HG03108 (cell line): ENCODE results near the gene OAS1.
"Not testable (repeated sequence)": the region's sequence is repeated elsewhere in the genome, so short reads cannot be mapped to it uniquely, and the experiment has no call there.

Source experiments
- ATAC-seq: cut with Tn5 transposase; IDR thresholded peaks from one replicate; pipeline ENCODE4 v1.9.1; 2021; ENCODE audit warnings: moderate library complexity; ENCODE audit not compliant: unreplicated experiment

The OAS1 gene

DNA sequence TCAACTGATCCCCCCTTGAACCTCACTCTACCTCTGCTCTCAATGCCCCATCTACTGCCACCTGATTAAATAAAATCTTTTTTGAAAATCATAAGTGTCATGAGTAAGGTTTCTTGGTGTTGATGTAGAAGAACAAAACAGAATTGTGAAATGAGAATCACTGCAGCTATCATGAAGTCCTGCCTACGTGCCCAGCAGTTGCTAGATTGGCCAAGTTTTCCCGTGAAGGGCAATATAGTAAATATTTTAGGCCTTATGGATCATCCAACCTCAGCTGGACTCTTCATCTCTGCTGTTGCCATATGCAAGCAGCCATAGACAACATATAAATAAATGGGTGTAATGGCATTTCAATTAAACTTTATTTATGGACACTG lies 26.4 kb downstream of the OAS1 start:
- no peak for ATAC-seq

DNA sequence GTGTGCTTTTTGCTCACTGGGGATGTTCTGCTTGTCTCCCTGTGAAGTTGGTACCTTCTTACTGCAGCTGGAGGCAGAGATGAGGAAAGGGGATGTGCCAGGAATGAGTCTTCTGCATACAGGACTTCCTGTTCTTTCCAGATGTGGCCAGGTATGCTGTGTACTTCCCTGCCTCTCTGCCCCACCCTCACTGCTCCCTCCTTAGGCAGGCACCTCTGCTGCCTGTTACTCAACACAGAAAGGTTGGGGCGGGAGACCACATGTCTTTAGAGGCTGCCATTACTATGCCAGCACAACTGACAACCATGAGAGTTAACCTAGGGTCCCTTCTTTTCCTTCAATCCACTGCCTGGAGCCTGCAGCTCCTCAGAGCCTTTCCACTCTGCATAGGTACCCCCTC lies 29.5 kb downstream of the OAS1 start:
- no peak for ATAC-seq

DNA sequence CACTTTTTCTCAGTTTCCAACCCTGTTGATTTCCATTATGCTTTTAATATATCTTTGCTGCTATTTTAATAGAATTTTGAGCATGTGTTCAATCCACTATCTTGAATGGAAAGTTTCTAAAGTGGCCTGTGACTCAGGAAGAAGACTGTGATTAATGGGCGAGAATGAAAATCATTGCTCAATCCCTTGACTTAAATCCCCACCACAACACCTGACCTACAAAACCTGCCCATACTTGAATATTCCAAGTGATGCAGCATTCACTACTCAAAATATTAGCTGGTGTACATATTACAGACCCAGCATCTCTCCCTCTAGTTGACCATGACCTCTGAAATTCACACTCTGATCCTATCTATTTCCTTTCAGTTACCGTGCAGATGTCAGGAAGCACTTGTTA lies 30.2 kb downstream of the OAS1 start:
- ATAC-seq = no peak

DNA sequence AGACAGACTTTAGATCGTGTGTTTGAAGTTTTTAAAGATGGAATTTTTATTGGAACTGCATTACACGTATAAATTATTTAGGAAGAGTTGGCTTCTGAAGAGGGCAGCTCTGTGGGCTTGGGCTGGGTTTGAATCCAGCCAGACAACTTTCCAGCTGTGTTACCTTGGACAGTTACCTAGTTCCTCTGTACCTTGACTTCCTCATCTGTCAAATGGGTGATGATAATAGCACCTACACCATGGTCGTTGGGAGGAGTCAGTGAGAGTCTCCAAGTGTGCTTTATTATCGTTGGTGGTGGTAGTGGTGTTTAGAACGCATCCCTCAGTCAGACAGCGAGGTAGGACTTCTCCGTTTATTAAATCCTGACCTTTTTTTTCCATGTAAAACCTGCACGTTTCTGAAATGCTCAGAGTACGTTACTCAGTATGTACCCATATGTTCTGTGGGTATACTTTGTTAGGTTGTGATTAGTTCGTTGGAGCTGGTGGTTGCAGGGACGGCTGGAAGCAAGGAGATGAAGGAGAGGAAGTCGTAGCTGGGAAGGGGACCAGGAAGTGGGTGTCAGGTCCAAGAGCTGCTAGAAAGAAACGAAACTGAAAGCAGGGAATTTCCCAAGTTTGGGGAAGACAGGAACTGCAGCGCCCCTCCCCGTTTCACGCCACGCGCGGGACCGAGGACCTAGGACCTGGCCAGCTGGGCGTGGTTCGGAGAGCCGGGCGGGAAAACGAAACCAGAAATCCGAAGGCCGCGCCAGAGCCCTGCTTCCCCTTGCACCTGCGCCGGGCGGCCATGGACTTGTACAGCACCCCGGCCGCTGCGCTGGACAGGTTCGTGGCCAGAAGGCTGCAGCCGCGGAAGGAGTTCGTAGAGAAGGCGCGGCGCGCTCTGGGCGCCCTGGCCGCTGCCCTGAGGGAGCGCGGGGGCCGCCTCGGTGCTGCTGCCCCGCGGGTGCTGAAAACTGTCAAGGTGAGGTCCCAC lies 31.3 kb downstream of the OAS1 start, which contains the start of gene OAS3:
Gene OAS3, plus strand, starts transcription at position 734 of the 979 bp plus-strand sequence. Its CDS starts 57 bp downstream, at position 791.
- ATAC-seq = no peak

DNA sequence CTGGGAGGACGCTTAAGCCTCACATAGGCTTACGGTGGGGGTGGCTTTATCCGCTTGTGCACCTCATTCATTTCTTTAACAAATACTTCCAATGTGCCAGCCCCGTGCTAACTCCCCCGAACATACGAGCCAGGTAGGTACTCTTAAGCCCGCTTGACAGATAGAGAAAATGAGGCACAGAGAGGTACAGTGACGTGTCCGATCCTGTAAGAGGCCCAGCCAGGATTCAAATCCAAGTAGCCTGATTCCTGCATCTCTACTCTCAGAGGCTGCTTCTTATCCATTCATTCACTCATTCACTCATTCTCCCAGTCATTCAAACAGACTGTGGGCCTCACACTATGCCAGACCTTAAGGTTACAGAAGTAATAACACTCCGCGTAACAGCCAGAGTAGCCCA lies 32.0 kb downstream of the OAS1 start:
- no peak for ATAC-seq

DNA sequence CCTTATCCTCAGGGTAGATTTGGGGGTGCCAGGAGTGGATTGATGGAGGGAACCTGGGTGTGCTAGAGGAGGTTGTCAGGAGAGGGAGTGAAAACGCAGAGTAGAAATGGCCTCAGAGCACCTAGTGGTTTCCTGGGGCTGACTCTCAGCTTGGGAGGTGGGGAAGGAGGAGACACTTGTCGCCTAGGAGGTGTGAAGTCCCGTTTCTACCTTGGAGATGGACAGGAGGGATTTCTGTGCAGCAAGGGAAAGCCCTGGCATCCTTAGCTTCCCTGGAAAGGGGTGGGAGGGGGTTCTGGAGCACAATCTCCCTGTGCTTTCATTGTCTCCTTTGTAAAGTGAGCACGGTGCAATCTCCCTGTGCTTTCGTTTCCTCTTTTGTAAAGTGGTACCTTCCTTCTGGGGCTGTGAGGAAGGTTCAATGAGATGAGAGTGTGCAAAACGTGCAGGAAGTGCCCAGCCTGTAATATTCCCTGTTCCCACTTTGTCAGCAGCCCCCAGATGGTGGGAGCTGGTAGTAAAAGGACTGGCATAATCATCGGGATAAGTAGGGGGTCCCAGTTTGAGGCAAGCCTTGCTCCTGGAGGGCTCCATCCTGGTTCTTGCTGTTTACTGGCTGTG lies 33.1 kb downstream of the OAS1 start:
- no peak for ATAC-seq

DNA sequence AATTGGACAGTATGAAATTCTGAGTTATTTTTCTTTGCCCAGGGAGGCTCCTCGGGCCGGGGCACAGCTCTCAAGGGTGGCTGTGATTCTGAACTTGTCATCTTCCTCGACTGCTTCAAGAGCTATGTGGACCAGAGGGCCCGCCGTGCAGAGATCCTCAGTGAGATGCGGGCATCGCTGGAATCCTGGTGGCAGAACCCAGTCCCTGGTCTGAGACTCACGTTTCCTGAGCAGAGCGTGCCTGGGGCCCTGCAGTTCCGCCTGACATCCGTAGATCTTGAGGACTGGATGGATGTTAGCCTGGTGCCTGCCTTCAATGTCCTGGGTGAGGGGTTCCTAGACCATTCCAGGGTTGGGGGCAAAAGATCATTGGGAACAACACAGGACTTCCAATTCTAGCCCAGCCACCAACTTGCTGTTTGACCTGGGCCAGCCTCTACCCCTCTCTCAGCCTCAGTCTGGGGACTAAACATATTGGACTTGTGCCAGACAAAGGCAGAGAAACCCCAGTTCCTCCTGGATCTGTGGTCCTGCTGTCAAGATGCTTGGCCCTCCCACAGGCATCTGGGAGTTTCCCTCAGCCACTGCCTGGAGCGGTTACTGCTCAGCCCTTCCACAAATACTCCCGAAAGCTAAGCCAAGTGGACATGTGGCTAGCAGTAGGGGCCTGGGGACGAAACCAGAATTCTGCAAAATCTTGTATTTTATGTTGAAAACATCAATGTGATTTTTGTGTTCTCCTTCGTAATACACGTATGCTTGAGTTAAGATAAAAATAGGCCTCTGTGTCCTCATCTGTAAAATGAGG lies 35.0 kb downstream of the OAS1 start:
- no peak for ATAC-seq

DNA sequence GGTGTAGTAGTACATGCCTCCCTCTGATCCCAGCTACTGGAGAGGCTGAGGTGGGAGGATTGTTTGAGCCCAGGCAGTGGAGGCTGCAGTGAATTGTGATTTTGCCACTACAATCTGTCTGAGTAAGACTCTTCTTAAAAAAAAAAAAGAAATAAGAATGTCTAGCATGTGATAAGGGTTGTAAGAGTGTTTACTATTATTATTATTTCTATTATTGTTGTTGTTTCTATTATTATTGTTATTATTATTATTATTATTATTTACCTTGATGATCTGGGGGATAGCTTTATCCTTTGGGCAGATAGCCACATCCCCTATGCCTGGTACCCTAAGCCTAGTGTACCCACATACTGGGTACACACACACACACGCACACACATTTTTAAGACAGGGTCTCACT lies 35.8 kb downstream of the OAS1 start:
- ATAC-seq = no peak

DNA sequence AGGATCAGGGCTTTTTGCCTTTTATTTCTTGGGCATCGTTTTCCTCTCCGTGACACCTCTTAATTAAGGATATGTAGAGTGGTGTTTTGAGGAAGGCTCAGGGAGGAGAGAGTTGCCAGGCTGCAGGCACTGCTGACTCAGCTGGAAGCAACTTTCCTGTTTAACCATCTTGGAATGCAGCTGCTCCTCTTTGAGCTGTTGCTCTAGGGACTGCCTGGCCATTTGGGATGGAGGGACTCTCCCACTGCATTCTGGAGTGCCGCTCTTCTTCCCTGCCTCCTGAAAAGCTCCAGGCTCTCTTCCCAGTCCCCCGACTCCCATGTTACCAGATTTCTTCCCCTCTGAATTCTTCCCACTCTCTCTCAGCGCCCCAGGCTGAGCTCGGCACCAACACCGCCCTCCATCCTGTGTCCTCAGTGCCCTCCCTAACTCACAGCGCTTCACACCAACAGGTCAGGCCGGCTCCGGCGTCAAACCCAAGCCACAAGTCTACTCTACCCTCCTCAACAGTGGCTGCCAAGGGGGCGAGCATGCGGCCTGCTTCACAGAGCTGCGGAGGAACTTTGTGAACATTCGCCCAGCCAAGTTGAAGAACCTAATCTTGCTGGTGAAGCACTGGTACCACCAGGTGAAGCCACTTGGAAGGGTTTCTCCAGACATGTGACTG lies 37.4 kb downstream of the OAS1 start:
- ATAC-seq = no peak

DNA sequence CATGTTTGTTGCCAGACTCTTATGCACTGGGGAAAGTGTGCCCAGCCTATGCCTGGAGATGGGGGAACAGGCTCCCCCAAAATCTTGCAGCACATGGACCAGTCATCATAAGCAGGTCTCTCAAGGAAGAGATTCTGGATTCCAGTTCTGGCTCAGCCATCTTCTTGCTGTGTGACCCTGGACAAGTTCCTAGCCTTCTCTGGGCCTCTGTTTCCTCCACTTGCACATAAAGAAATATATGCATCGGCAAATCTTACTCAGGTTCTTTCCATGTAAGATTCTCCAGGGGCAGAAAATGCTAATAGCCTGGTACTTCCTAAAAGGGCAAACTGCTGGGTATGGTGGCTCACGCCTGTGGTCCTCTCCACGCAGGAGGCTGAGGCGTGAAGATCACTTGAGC lies 38.8 kb downstream of the OAS1 start:
- ATAC-seq = no peak

DNA sequence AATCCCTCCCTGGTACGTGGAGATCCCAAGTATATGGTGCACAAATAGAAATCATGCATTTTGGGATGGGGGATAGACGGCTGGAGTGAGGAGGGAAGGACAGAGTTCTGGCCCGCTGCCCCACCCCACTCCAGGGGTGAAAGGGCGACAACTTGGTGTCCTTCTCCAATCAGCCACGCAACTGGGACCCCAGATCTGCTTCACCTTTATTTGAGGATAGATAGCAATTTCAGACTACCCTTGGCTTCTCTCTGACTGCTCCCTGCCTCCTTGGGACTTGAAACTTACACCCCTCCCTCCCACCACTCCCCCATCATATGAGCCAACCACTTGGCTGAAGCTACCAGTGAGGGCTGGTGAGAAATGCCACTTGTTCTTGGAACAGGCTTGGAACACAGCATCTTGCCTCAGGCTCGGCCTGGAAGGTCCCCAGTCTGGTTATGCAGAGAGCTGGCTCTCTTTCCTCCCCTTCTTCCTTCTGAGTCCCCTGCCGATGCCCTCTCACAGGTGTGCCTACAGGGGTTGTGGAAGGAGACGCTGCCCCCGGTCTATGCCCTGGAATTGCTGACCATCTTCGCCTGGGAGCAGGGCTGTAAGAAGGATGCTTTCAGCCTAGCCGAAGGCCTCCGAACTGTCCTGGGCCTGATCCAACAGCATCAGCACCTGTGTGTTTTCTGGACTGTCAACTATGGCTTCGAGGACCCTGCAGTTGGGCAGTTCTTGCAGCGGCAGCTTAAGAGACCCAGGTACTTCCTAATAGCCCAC lies 39.7 kb downstream of the OAS1 start:
- no peak for ATAC-seq

DNA sequence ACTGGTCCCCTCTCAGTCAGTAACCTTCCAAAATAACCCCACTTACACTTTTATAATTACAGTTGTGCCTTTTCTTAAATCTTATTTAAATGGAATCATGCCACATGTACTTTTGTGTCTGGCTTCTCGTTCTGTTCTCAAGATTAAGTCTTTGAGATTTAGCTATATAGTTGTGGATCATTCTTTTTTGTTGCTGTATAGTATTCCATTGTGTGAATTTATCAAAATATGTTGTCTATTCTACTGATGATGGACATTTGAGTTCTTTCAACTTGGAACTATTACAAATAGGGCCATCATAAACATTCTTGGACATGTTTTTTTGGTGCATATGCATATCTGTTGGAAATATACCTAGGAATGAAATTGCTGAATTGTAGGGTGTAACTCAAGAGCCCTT lies 40.6 kb downstream of the OAS1 start:
- ATAC-seq = no peak

DNA sequence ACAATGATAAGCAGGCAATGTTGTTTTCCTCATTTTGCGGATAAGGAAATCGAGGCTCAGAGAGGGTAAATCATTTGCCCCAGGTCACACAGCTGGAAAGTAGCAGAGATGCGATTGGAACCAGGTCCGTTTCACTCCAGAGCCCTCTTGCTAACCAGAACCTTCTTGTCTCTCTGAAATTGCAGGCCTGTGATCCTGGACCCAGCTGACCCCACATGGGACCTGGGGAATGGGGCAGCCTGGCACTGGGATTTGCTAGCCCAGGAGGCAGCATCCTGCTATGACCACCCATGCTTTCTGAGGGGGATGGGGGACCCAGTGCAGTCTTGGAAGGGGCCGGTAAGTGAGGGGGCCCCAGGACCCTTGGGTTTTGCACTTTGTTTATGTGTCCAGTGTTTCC lies 41.0 kb downstream of the OAS1 start:
- no peak for ATAC-seq

DNA sequence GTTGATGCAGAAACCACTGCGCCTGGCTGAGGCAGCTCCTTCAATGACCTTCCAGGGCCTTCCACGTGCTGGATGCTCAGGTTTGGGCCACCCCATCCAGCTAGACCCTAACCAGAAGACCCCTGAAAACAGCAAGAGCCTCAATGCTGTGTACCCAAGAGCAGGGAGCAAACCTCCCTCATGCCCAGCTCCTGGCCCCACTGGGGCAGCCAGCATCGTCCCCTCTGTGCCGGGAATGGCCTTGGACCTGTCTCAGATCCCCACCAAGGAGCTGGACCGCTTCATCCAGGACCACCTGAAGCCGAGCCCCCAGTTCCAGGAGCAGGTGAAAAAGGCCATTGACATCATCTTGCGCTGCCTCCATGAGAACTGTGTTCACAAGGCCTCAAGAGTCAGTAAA lies 42.0 kb downstream of the OAS1 start:
- no peak for ATAC-seq

DNA sequence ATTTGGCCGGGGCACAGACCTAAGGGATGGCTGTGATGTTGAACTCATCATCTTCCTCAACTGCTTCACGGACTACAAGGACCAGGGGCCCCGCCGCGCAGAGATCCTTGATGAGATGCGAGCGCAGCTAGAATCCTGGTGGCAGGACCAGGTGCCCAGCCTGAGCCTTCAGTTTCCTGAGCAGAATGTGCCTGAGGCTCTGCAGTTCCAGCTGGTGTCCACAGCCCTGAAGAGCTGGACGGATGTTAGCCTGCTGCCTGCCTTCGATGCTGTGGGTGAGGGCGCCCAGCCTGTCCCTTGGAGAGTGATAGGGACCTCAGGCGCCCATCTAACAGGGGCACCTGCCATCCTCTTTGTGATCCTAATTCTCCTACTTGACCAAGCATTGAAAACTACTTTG lies 43.9 kb downstream of the OAS1 start:
- no peak for ATAC-seq

DNA sequence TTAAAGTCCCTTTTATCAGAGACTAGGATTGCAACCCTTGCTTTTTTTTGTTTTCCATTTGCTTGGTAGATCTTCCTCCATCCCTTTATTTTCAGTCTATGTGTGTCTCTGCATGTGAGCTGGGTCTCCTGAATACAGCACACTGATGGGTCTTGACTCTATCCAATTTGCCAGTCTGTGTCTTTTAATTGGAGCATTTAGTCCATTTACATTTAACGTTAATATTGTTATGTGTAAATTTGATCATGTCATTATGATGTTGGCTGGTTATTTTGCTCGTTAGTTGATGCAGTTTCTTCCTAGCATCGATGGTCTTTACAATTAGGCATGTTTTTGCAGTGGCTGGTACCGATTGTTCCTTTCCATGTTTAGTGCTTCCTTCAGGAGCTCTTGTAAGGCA lies 50.4 kb downstream of the OAS1 start:
- not testable (repeated sequence) for ATAC-seq

DNA sequence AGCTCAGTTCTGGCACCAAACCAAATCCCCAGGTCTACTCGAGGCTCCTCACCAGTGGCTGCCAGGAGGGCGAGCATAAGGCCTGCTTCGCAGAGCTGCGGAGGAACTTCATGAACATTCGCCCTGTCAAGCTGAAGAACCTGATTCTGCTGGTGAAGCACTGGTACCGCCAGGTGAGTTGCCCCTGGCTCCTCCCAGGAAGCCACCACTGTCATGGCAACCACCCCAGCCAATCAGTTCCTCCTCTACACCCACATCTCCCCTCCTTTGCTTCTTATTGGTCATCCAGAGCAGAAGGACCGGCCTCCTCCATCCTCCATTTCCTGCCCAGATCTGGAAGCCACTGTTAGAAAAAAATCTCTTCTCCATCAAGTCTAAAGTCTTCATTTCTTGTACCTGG lies 54.3 kb downstream of the OAS1 start:
- ATAC-seq = no peak

DNA sequence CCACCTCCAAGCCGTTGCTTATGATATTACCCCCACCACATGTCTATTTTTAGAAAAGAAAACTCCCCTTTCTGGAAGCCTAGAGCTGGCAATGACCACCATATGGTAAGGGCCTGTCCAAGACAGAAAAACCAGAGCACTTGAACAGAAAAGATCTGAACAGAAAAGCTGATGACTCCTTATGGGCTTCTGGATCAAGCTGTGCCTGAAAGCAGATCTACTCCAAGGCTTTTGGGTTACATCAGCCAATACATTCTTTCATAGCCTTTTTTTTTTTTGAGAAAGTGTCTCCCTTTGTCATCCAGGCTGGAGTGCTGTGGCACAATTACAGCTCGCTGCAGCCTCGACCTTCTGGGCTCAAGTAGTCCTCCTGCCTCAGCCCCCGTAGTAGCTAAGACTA lies 54.8 kb downstream of the OAS1 start:
- no peak for ATAC-seq

DNA sequence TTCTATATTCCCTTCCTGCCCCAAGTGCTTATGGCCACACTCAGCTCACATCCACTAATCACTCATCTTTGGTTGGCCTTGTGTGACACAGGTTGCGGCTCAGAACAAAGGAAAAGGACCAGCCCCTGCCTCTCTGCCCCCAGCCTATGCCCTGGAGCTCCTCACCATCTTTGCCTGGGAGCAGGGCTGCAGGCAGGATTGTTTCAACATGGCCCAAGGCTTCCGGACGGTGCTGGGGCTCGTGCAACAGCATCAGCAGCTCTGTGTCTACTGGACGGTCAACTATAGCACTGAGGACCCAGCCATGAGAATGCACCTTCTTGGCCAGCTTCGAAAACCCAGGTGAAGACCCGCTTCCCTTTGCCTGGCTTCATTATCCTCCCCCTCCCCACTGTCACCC lies 55.8 kb downstream of the OAS1 start:
- no peak for ATAC-seq

DNA sequence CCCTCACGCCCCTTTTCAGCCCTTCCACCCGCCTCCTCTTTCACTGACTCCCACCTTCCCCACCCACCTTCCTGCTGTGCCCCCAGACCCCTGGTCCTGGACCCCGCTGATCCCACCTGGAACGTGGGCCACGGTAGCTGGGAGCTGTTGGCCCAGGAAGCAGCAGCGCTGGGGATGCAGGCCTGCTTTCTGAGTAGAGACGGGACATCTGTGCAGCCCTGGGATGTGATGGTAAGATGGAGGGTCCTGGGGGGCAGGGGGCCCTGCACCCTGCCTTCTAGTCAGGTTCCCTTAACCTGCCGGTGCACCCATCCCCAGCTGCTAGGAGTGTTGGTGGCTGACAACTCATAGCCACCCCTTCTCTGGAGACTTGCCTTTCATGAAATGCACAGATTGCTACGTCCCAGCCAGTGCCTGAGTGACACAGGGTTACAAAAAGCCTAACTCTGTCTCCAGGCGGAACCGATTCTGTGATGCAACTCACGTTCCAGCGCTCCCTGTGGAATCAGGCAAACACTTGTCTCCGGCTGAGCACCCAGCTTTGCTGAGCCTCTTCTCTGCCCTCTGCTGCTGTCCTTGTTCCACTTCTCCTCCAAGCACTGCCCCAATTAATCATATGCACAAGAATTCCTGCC lies 56.6 kb downstream of the OAS1 start:
- no peak for ATAC-seq
